Colonic mucosa (tissue), 4 donors: ENCODE data around the gene ERAL1. TPM values are rescaled to one million over a fixed set of nuclear protein-coding genes. Genes with fewer than 3 reads are reported as not detected.
"Not testable (repeated sequence)": the region's sequence is repeated elsewhere in the genome, so short reads cannot be mapped to it uniquely, and the experiment has no call there.

ENCODE experiments used
- DNase-seq: peaks from one replicate; pipeline ENCODE4 v3.0.0-alpha.2; 2020
- H3K27ac ChIP-seq: fragments of 200-600 bp; one replicate; pipeline ENCODE4 v1.8.0; 2021
- H3K27me3 ChIP-seq: fragments of 200-600 bp; one replicate; pipeline ENCODE4 v1.8.0; 2021
- H3K36me3 ChIP-seq: fragments of 200-600 bp; one replicate; pipeline ENCODE4 v1.8.0; 2021
- H3K4me1 ChIP-seq: fragments of 200-600 bp; one replicate; pipeline ENCODE4 v1.8.0; 2021; ENCODE audit warnings: mild to moderate bottlenecking
- H3K4me3 ChIP-seq: fragments of 200-600 bp; one replicate; pipeline ENCODE4 v1.8.0; 2021
- H3K9ac ChIP-seq, 2 donors: one replicate each; pipeline ENCODE4 v1.7.0; 2013; ENCODE audit warnings: control low read depth in 2 of 2, low read depth in 2 of 2, low read length in 2 of 2
- H3K9me3 ChIP-seq: fragments of 200-600 bp; one replicate; pipeline ENCODE4 v1.8.0; 2021
- CTCF ChIP-seq: fragments of 200-600 bp; IDR thresholded peaks from one replicate; pipeline ENCODE4 v1.8.0; 2022; ENCODE audit warnings: antibody characterized with exemption, mild to moderate bottlenecking
- intact Hi-C: fragments of 100-400 bp; cut with DNase I; formaldehyde crosslinking; loops from one replicate; pipeline ENCODE4 v1.14.1; 2022
- total RNA-seq, 2 donors: library from RNA; stranded (reverse); fragmentation: NEBNext Ultra II Directional in 1 of 2; extraction: Animal tissue kit (Norgen Biotek cat#: 25700) in 1 of 2; gene quantifications; one replicate each; pipeline ENCODE4 v1.2.1, GENCODE V29; 2021
- donor health status: healthy.
- donor health status: DM: no; HTN: no; CAD: no.
- donor health status: DM: no; HTN: no; CAD: no.

ERAL1 gene
- total RNA-seq, 2 donors from 2014 or later: 34.7 to 72.0 TPM

DNA sequence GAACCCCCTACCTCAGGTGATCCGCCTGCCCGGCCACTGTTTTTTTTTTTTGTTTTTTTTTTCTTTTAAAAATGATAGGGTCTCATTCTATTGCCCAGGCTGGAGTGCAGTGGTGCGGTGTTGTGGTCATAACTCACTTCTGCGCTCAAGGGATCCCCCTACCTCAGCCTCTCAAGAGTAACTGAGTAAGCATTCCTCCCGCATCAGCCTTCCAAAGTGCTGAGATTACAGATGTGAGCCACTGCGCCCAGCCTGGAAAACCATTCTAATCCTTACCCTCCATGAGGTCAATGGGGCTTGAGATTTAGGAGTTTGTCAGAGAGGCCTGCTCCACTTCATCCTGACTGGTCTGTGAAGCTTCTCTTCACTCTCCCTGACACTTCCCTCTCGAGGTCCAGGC lies 12.5 kb downstream of the ERAL1 start:
- no peak for TF ChIP-seq CTCF
- no peaks in the 10 kb centered on the region for H3K9me3 ChIP-seq
- intact Hi-C loops: no loop called here
- no peaks in the 10 kb centered on the region for H3K36me3 ChIP-seq
- H3K4me3 ChIP-seq: no peak overlapping the region
- no peaks in the 10 kb centered on the region for H3K27me3 ChIP-seq
- no peak for DNase-seq
- H3K27ac ChIP-seq: no peak overlapping the region
- no peak overlapping the region for H3K9ac ChIP-seq
- no peaks in the 10 kb centered on the region for H3K4me1 ChIP-seq

- intact Hi-C loops: no loop called here
- Histone ChIP-seq H3K27ac (no peak overlapping the region), H3K9me3 (no peaks in the 10 kb centered on the region), H3K4me1 (no peaks in the 10 kb centered on the region), H3K4me3 (no peak overlapping the region), H3K36me3 (no peaks in the 10 kb centered on the region), H3K9ac (no peak overlapping the region), H3K27me3 (no peaks in the 10 kb centered on the region)
- no peak for DNase-seq
- no peak for TF ChIP-seq CTCF
Observed at GRCh38 chr17:28871056-28871579, 16.3 kb downstream of the ERAL1 start.

DNA sequence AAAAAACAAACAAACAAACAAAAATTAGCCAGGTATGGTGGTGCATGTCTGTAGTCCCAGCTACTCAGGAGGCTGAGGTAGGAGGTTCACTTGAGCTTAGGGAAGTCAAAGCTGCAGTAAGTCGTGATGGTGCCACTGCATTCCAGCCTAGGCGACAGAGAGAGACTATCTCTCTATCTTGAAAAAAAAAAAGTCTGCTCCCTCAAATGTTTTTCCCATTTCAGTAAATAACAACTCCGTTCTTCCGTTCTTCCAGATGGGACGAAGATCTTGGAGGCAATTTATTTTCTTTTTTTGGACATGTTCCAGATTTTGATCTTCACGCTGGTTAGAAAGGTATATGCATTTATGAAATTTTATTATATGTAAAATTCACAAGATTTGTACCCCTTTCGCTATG lies 19.0 kb downstream of the ERAL1 start:
- DNase-seq: no peak
- Histone ChIP-seq H3K36me3 (no peaks in the 10 kb centered on the region), H3K4me3 (no peak overlapping the region), H3K4me1 (no peaks in the 10 kb centered on the region), H3K9me3 (no peaks in the 10 kb centered on the region), H3K9ac (no peak overlapping the region), H3K27ac (no peak overlapping the region), H3K27me3 (no peaks in the 10 kb centered on the region)
- no peak for TF ChIP-seq CTCF
- intact Hi-C loops: no loop called here

DNA sequence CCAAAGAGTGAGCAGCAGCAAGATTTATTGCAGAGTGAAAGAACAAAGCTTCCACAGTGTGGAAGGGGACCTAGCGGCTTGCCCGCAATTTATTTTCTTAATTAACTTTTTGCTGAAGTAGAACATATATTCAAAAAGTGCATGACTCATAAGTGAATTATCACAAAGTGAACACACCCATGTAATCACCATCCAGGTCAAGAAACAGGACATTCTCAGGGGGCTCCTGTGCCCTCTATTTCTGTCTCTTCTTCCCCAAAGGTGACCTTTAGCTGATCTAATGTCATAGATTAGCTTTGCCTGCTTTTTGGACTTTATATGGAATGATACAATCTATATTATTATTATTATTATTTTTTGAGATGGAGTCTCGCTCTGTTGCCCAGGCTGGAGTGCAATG lies 19.9 kb downstream of the ERAL1 start:
- DNase-seq: no peak
- intact Hi-C loops: no loop called here
- no peak for TF ChIP-seq CTCF
- no peak overlapping the region for H3K9ac ChIP-seq
- no peaks in the 10 kb centered on the region for H3K4me1 ChIP-seq
- no peak overlapping the region for H3K27ac ChIP-seq
- no peaks in the 10 kb centered on the region for H3K36me3 ChIP-seq
- no peak overlapping the region for H3K4me3 ChIP-seq
- no peaks in the 10 kb centered on the region for H3K27me3 ChIP-seq
- H3K9me3 ChIP-seq: no peaks in the 10 kb centered on the region

- no peak for DNase-seq
- H3K4me1 ChIP-seq: no peaks in the 10 kb centered on the region
- H3K4me3 ChIP-seq: no peak overlapping the region
- H3K9me3 ChIP-seq: no peaks in the 10 kb centered on the region
- no peaks in the 10 kb centered on the region for H3K27me3 ChIP-seq
- no peak overlapping the region for H3K9ac ChIP-seq
- H3K27ac ChIP-seq: no peak overlapping the region
- intact Hi-C loops: no loop called here
- no peak for TF ChIP-seq CTCF
- H3K36me3 ChIP-seq: peaks cover 9% of the 10 kb centered on the region
Observed at GRCh38 chr17:28875848-28876550, 21.2 kb downstream of the ERAL1 start.

DNA sequence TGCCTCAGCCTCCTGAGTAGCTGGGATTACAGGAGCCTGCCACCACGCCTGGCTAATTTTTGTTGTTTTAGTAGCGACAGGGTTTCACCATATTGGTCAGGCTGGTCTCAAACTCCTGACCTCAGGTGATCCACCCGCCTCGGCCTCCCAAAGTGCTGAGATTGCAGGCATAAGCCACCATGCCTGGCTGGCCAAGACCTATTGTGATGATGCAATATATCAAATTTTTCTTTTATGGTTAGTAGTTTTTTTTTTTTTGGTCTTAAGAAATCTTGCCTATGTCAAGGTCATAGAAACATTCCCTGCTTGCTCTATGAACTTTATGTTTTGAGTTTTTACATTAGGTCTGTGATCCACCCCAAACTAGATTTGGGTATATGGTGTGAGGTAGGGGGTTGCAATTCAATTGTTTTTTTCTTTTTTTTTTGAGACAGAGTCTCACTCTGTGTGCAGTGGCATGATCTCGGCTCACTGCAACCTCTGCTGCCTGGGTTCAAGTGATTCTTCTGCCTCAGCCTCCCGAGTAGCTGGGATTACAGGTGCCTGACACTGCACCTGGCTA lies 22.4 kb downstream of the ERAL1 start:
- H3K27me3 ChIP-seq, H3K9ac ChIP-seq, H3K27ac ChIP-seq, H3K4me3 ChIP-seq, DNase-seq, intact Hi-C loops, H3K9me3 ChIP-seq, H3K4me1 ChIP-seq: not testable (repeated sequence)
- H3K36me3 ChIP-seq: peaks cover 17% of the 10 kb centered on the region
